Measurements from ENCODE around the gene ENDOD1.

GRCh38 chr11:95156916-95157541 is 67.4 kb downstream of the ENDOD1 start:
- TF ChIP-seq CTCF (IDR thresholded peaks at IDR 0.05) (no peak), POLR2A (IDR thresholded peaks at IDR 0.05) (no peak)

Data from esophagus squamous epithelium (tissue), 4 donors.